Measurements from ENCODE around the gene MRPS22.

Gene MRPS22

GRCh38 chr3:139306078-139306477, 37.7 kb upstream of the MRPS22 start:
- H3K4me3 ChIP-seq (ENCODE audit: low read length, poor library complexity, severe bottlenecking) = no peak overlapping the region
- no peaks in the 10 kb centered on the region for H3K27me3 ChIP-seq (ENCODE audit: insufficient read depth, low read length, poor library complexity, severe bottlenecking)
- no peaks in the 10 kb centered on the region for H3K36me3 ChIP-seq (ENCODE audit: insufficient read depth, low read length)
- H3K9me3 ChIP-seq (ENCODE audit: insufficient read depth, low read depth, low read length) = no peaks in the 10 kb centered on the region
- TF ChIP-seq EZH2phosphoT487 (IDR thresholded peaks at IDR 0.05; ENCODE audit: borderline replicate concordance) = no peak
- TF ChIP-seq, protein P1, sequence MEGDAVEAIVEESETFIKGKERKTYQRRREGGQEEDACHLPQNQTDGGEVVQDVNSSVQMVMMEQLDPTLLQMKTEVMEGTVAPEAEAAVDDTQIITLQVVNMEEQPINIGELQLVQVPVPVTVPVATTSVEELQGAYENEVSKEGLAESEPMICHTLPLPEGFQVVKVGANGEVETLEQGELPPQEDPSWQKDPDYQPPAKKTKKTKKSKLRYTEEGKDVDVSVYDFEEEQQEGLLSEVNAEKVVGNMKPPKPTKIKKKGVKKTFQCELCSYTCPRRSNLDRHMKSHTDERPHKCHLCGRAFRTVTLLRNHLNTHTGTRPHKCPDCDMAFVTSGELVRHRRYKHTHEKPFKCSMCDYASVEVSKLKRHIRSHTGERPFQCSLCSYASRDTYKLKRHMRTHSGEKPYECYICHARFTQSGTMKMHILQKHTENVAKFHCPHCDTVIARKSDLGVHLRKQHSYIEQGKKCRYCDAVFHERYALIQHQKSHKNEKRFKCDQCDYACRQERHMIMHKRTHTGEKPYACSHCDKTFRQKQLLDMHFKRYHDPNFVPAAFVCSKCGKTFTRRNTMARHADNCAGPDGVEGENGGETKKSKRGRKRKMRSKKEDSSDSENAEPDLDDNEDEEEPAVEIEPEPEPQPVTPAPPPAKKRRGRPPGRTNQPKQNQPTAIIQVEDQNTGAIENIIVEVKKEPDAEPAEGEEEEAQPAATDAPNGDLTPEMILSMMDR (conservative IDR thresholded peaks at IDR 0.05; ENCODE audit: low read length) = no peak
- H3F3A ChIP-seq (ENCODE audit: low read depth) = no peaks in the 10 kb centered on the region
- no peak overlapping the region for H3K9ac ChIP-seq (ENCODE audit: low read depth, low read length, poor library complexity, severe bottlenecking)
- no peaks in the 10 kb centered on the region for H3K79me2 ChIP-seq (ENCODE audit: insufficient read depth, low read length)
- H4K20me1 ChIP-seq (ENCODE audit: insufficient read depth, low read length, poor library complexity, severe bottlenecking) = no peaks in the 10 kb centered on the region
- peaks cover 31% of the 10 kb centered on the region for H3K4me1 ChIP-seq (ENCODE audit: insufficient read depth, low read length, poor library complexity, severe bottlenecking)
- H3K9me2 ChIP-seq (replicated peaks; ENCODE audit: low read depth, low read length) = no peaks in the 10 kb centered on the region
- H2AFZ ChIP-seq (ENCODE audit: low read length) = no peak overlapping the region
- H3K4me2 ChIP-seq (ENCODE audit: low read depth, low read length, poor library complexity, severe bottlenecking) = no peak overlapping the region

DNA sequence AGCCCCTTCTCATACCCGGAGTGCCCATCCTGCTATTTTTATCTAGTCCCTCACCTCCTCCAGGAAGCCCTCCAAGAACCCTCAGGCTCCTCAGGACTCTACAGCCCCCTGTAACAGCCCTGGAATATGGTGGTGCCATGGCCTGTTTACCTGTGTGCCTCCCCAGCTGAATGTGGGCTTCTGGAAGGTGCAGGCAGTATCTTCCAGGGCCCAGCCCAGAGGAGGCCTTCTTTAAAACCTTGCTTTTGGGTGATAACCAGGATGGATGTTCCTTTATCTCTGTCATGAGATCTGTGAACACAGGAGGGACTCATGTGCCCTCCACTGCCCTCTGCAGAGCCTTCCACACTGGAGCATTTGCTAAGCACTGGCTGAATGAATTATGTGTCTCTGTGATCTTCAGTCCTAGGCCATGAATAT, 36.7 kb upstream of the MRPS22 start:
- no peak overlapping the region for H3K9ac ChIP-seq (ENCODE audit: low read depth, low read length, poor library complexity, severe bottlenecking)

DNA sequence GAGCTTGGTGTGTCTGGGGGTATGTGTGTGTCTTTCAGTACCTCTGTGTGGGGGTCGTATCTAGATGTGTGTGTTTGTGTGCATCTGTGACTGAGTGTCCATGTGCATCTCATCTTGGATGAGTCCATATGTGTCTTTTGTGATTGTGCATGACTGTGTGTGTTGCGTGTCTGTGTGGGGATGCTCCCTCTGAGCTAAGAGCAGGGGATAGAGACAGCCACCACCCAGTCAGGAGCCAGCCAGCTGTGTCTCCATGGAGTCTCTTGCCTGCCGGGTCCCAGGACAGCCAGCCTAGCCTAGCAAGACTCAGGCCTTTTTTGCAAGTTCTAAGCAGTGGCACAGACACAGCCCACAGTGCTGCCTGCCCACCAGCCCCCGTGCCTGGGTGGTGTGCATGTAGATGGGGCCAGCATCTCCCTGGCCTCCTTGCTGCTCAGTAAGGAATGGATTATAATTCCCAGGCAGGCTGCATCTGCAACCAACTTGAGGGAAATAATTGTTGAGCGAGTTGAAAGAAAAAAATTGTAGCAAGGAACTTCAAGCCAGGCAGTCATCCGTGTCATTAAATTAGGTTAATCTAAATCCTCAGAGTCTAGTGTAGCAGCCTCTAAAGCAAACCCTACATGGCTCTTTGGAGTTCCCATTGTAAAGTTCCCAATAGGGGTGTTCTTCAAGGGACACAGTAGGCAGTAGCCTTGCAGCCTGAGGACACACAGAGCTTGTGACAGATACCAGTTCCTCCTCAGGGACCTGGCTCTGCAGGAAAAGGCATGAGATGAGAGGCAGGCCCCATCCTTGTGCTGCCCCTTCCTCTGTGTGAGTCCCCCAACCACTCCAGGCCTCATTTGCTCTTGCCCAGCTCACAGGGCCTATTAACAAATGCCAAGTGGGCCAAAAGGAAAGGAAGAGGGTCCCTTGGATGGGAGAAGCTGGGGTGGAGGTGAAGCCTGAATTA, 35.9 kb upstream of the MRPS22 start:
- Histone ChIP-seq H3K9me3 (ENCODE audit: insufficient read depth, low read depth, low read length) (no peaks in the 10 kb centered on the region), H3F3A (ENCODE audit: low read depth) (no peaks in the 10 kb centered on the region), H3K9me2 (replicated peaks; ENCODE audit: low read depth, low read length) (no peaks in the 10 kb centered on the region), H4K20me1 (ENCODE audit: insufficient read depth, low read length, poor library complexity, severe bottlenecking) (no peaks in the 10 kb centered on the region), H2AFZ (ENCODE audit: low read length) (no peak overlapping the region), H3K27me3 (ENCODE audit: insufficient read depth, low read length, poor library complexity, severe bottlenecking) (no peaks in the 10 kb centered on the region), H3K4me1 (ENCODE audit: insufficient read depth, low read length, poor library complexity, severe bottlenecking) (peaks cover 16% of the 10 kb centered on the region), H3K36me3 (ENCODE audit: insufficient read depth, low read length) (no peaks in the 10 kb centered on the region), H3K9ac (ENCODE audit: low read depth, low read length, poor library complexity, severe bottlenecking) (no peak overlapping the region), H3K4me2 (ENCODE audit: low read depth, low read length, poor library complexity, severe bottlenecking) (no peak overlapping the region), H3K4me3 (ENCODE audit: low read length, poor library complexity, severe bottlenecking) (no peak overlapping the region), H3K79me2 (ENCODE audit: insufficient read depth, low read length) (no peaks in the 10 kb centered on the region)
- TF ChIP-seq EZH2phosphoT487 (IDR thresholded peaks at IDR 0.05; ENCODE audit: borderline replicate concordance) = no peak
- TF ChIP-seq, protein P1 (conservative IDR thresholded peaks at IDR 0.05; ENCODE audit: low read length) = no peak

More for the DNA sequence above, 36.7 kb upstream of the MRPS22 start:
- TF ChIP-seq, protein P1 (conservative IDR thresholded peaks at IDR 0.05; ENCODE audit: low read length) = no peak
- TF ChIP-seq EZH2phosphoT487 (IDR thresholded peaks at IDR 0.05; ENCODE audit: borderline replicate concordance) = no peak
- peaks cover 24% of the 10 kb centered on the region for H3K4me1 ChIP-seq (ENCODE audit: insufficient read depth, low read length, poor library complexity, severe bottlenecking)
- H3F3A ChIP-seq (ENCODE audit: low read depth) = no peaks in the 10 kb centered on the region
- H3K9me2 ChIP-seq (replicated peaks; ENCODE audit: low read depth, low read length) = no peaks in the 10 kb centered on the region
- no peaks in the 10 kb centered on the region for H3K9me3 ChIP-seq (ENCODE audit: insufficient read depth, low read depth, low read length)
- H3K27me3 ChIP-seq (ENCODE audit: insufficient read depth, low read length, poor library complexity, severe bottlenecking) = no peaks in the 10 kb centered on the region
- H3K36me3 ChIP-seq (ENCODE audit: insufficient read depth, low read length) = no peaks in the 10 kb centered on the region
- H3K4me3 ChIP-seq (ENCODE audit: low read length, poor library complexity, severe bottlenecking) = no peak overlapping the region
- H4K20me1 ChIP-seq (ENCODE audit: insufficient read depth, low read length, poor library complexity, severe bottlenecking) = no peaks in the 10 kb centered on the region
- H3K79me2 ChIP-seq (ENCODE audit: insufficient read depth, low read length) = no peaks in the 10 kb centered on the region
- no peak overlapping the region for H3K4me2 ChIP-seq (ENCODE audit: low read depth, low read length, poor library complexity, severe bottlenecking)
- no peak overlapping the region for H2AFZ ChIP-seq (ENCODE audit: low read length)

Data from Loucy (cell line).